HG03439 (cell line): ENCODE results near the gene QRICH2.
A peak's percentile ranks its signal among the peaks of the same experiment; 100 is the strongest.
"Not testable (repeated sequence)": the region's sequence is repeated elsewhere in the genome, so short reads cannot be mapped to it uniquely, and the experiment has no call there.

Experiments used
- ATAC-seq: cut with Tn5 transposase; IDR thresholded peaks from one replicate; pipeline ENCODE4 v1.9.1; 2021; ENCODE audit warnings: mild to moderate bottlenecking, moderate library complexity; ENCODE audit not compliant: unreplicated experiment

The QRICH2 gene

GRCh38 chr17:76307966-76308338, at the start of gene QRICH2:
Gene QRICH2, minus strand, starts transcription at chr17:76308276. Its CDS starts 278 bp downstream, at chr17:76307998.
- no peak for ATAC-seq

DNA sequence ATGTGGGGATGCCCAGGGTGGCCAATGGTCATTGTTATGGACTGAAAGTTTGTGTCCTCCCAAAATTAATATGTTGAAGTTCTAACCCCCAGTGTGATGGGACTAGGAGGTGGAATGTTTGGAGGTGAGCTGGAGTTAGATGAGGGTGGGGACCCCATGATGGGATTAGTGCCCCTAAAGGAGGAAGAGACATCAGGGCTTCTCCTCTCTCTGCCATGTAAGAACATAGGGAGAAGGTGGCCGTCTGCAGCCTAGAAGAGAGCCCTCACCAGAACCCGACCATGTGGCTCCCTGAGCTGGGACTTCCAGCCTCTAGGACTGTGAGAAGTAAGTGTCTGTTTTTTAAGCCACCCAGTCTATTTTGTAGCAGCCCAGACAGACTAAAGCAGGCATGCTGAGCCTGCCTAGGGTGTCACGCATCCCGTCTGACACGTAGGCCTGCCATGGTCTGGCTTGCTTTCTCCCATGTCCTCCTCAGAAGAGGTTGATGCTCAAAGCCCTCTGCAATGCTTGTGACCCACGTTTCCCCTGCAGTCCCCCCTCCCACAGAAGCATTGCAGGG, 49.6 kb upstream of the QRICH2 start:
- ATAC-seq: no peak

GRCh38 chr17:76356803-76357456, 48.9 kb upstream of the QRICH2 start:
- no peak for ATAC-seq

DNA sequence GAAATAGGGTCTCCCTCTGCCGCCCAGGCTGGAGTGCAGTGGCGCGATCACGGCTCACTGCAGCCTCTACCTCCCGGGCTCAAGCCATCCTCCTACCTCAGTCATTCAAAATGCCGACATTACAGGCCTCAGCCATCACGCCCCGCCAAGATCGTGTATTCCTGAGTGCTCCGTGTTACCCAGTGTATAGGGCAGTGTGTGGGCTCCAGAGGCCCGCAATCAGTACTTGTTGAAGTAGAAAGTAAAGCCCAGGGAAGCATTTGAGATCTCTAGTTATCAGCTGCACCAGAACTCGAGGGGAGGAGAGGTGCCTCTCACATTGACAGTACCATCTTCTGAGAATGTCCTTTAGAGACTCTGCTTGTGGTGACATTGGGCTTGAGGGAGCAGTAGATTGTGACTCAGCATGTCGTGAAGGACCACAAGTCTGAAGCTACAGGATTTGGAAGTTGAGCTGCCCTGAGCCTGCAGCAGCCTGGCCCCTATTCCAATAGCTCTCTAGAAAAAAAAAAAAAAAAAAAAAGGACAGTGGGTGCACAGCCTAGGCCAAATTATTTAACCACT, 46.8 kb upstream of the QRICH2 start:
- no peak for ATAC-seq

DNA sequence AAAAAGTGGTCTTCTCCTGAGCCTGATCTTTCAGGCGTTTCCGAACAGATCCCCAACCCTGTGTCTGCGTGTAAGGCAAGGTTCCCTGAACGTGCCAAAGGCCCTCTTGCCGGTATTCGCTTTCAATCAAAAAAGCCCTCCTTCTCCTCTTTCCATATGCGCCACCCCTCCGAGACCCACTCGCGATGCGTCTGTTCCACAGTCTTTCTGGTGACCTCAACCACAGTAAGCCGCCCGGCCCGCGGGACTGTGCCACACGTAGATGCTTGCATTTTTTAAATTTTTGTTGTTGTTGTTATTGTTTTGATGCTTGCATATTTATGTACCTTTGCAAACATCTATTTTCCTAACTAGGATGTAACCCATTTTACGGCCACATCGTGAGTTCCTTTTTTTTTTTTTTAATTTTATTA, 46.2 kb upstream of the QRICH2 start:
- no peak for ATAC-seq

DNA sequence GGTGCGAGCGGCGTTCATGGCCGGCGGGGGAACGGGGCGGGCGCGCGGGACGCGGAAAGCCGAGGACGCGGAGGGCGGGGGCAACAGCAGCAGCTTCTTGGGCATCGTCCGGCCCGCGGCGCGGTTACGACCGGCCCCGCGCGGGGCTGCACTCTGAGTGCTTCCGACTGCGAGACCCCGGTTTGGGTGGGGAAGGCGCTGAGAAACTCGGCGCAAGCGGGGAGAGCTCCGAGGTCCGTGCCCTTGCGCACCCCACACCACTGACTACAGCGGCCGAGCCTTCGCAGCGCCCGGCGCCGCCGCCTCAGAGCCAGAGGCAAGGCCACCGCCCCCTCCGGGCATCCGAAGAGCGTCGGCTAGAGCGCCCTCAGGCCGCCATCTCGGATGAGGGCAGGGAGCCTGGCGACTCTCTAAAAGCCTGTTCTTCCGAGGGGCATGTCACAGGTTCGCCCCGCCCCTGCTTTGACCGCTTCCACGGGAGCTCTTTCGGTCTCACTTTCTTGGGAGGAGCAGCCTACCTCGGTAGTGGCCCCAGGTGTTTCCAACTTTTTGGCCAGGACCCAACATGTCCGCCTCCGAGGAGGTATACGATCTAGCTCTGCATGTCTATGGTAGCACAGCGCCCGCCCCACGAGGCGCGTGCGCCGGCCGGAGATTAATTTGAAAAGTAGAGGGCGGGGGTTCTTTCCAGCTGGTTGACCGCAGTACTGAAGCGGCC, 45.7 kb upstream of the QRICH2 start, which contains the start of gene PRPSAP1:
PRPSAP1 (minus strand) TSS at position 318 of the 718 bp plus-strand sequence; CDS start at position 105, 213 bp downstream.
- peak; percentile 86 for ATAC-seq

DNA sequence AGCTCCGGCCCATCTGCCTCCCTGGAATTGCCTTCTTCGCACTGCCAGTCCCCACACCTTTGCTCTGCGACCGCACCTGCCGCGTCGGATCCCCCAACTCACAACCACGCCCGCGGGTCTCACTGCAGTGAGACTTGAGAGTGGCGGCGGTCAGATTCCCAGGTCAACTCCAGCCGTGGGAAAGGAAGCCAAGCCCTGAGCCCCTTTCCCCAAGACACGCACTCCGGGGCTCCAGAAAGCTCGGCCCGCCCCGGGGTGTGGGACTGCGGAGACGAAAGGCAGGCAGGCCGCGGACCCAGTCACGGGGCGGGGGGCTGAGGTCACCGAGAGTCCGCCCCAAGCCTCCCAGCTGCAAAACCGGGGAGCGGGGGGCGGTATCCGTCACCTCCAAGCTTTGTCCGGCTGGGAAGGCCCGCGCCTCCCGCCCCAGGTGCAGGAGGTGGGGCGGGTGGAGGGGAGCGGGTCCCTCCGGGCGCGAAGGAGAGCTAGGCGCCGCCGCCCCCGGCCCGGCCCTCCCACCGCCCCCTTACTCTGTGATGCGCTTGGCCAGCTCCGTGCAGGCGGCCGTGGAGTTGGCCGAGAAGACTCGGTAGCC, 45.0 kb upstream of the QRICH2 start:
- peak; percentile 22 for ATAC-seq

DNA sequence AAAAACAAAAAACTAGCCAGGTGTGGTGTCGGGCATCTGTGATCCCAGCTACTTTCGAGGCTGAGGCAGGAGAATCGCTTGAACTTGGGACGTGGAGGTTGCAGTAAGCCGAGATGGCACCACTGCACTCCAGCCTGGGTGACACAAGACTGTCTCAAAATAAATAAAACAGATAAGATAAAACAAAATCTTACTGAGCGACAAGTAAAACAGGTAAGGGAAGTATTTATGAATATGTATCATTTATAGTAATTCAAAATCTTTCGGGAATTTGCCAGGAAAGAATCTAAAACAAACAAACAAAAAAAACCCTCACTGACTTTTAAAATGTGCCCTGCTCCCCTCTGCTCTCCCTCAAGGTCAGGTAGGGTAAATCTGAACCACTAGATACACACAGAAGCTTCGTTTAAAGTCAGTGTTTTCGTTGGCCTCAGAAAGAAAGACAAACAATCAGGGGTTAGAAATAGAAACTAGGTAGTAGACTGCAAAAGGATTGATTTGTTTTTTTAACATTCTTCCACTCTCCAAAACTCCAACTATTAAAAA, 43.5 kb upstream of the QRICH2 start:
- no peak for ATAC-seq

GRCh38 chr17:76350463-76350862, 42.4 kb upstream of the QRICH2 start:
- ATAC-seq: no peak

- not testable (repeated sequence) for ATAC-seq
Measured at GRCh38 chr17:76346936-76347335, 38.9 kb upstream of the QRICH2 start.

DNA sequence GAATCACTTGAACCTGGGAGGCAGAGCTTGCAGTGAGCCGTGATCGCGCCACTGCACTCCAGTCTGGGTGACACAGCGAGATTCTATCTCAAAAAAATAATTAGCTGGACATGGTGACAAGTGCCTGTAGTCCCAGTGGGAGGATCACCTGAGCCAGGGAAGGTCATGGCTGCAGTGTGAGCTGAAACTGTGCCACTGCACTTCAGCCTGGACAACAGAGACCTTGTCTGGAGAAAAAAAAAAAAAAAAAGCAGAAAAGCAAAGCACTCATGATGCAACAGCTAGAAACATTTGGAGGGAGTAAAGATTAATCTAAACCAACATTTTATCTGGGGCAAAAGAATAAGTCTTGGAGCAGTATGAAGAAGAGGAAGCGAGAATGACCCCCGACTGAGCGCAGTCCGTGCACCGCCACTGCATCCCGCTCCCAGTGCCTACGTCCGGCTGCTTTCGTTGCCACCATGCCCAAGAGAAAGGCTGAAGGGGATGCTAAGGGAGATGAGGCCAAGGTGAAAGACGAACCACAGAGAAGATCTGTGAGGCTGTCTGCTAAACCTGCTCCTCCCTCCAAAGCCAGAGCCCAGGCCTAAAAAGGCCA, 37.4 kb upstream of the QRICH2 start:
- ATAC-seq: no peak

DNA sequence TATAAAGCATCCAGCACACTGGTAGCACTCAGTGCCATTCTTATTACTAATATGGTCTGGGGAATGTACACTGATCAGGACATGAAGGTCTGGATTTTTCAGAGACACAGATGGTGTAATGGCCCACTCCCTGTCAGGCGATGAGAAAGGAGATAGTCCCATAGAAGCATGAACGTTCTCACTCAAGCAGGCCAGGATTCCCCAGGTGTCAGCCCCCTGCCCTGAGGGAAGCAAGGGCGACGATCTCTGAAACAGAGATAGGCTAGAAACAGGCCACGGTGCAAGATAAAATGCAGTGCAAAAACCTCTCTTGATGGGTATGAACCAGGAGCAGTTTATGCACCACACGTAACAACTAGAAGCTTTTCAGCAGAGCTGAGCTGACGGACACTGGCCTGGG, 35.0 kb upstream of the QRICH2 start:
- no peak for ATAC-seq

- no peak for ATAC-seq
Measured at GRCh38 chr17:76341301-76341700, 33.2 kb upstream of the QRICH2 start.

DNA sequence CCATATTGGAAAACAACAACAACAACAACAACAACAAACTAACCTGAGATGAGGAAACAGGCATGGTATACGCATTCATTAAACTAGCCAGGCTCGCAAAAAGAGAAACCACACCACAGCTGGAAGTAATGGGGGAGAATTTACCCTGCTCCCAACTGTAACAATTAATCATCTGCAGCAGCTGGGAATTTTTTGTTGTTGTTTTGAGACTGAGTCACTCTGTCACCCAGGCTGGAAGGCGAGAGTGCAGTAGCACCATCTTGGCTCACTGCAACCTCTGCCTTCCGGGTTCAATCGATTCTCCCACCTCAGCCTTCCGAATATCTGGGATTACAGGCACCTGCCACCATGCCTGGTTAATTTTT, 29.3 kb upstream of the QRICH2 start:
- no peak for ATAC-seq

GRCh38 chr17:76336756-76337412, 28.8 kb upstream of the QRICH2 start:
- ATAC-seq: no peak

DNA sequence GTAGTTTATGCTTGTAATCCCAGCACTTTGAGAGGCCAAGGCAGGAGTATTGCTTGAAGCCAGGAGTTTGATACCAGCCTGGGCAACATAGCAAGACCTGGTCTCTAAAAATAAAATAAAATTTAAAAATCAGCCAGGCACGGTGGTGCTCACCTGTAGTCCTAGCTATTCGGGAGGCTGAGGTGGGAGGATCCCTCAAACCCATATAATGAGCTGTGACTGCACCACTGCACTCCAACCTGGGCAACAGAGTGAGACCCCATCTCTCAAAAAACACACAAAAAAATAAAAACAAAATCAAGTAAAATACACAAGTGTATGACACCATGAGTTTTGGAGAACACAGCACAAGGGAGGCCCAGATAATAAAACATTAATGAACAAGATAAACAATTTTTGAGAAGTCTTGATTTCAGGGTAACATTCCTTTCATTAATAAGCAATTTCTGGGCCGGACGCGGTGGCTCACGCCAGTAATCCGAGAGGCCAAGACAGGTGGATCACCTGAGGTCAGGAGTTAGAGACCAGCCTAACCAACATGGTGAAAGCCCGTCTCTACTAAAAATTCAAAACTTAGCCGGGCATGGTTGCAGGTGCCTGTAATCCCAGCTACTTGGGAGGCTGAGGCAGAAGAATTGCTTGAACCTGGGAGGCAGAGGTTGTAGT, 27.8 kb upstream of the QRICH2 start:
- ATAC-seq: no peak

DNA sequence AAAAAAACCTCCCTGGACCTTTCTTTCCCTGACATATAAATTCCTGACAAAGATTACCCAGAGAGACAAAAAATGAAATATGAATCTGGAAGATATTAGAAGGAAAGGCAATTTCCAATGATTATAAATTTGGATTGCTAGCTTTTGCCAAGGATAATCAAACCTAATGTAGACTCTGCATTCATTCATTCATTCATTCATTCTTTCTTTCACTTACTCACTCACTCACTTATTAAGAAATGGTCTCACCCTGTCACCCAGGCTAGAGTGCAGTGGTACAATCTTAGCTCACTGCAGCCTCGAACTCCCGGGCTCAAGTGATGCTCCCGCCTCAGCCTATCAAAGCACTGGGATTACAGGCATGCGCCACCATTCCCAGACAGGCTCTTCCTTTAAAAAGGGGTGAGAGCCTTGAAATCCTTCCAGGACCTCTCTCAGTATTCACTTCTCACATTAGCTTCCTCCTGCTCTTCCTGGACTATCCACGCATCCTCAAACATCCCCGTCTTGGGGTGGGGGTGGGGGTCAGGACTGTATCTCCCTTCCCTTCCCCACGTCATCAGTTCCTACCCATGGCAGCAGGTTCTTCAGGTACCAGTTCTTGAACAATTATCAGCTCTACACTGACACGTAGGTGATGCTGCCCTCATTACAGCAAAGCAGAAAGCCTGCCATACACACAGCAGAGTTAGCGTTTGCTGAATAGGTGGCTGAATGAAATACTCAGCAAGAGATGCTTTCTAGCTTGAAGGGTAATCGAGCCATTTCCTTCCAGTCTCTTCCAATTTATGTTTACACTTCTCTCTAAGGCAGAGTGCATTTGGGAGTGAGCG, 25.8 kb upstream of the QRICH2 start:
- no peak for ATAC-seq

DNA sequence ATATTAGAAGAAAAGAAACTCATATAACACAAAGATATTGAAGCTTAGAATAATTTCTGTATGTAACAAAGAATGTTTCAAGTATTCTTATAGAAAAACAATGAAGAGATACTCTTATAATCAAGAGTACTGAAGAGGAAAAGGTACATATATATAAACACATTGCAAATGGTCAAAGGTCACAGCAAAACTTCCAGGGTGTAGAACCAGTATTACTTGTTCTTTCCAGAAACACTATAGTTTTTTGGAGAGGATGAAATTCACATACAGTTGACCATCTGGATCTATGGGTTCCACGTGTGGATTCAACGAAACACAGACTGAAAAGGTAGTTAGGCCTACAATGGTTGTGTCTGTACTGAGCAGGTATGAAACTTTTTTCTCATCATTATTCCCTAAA, 23.0 kb upstream of the QRICH2 start:
- ATAC-seq: no peak

GRCh38 chr17:76329664-76330063, 21.6 kb upstream of the QRICH2 start:
- no peak for ATAC-seq
